H9 (cell line): Measurements from ENCODE around the gene GALNT7. TPM values are rescaled to one million over a fixed set of nuclear protein-coding genes. Genes with fewer than 3 reads are reported as not detected.

Source experiments
- DNase-seq: peaks from one replicate; pipeline ENCODE4 v3.0.0-alpha.2; 2017
- H2AFZ ChIP-seq: one replicate; pipeline ENCODE4 v1.6.1; 2013; ENCODE audit warnings: mild to moderate bottlenecking, low read length, control low read depth, moderate library complexity
- H2AK5ac ChIP-seq: 2 replicates; pipeline ENCODE4 v1.6.1; 2013; ENCODE audit warnings: low read length, control low read depth, mixed read lengths; ENCODE audit not compliant: insufficient read length
- H2BK120ac ChIP-seq: one replicate; pipeline ENCODE4 v1.6.1; 2013; ENCODE audit warnings: low read depth, mild to moderate bottlenecking, low read length, control low read depth, inconsistent platforms; ENCODE audit not compliant: poor library complexity, severe bottlenecking
- H2BK12ac ChIP-seq: 2 replicates; pipeline ENCODE4 v1.6.1; 2013; ENCODE audit warnings: low read length, control low read depth, mixed read lengths, low read depth; ENCODE audit not compliant: insufficient read length
- H2BK15ac ChIP-seq: 2 replicates; pipeline ENCODE4 v1.6.1; 2013; ENCODE audit warnings: low read depth, low read length, control low read depth
- H2BK20ac ChIP-seq: one replicate; pipeline ENCODE4 v1.6.1; 2013; ENCODE audit warnings: low read depth, mild to moderate bottlenecking, low read length, control low read depth, inconsistent platforms; ENCODE audit not compliant: poor library complexity, severe bottlenecking
- H2BK5ac ChIP-seq: 2 replicates; pipeline ENCODE4 v1.6.1; 2013; ENCODE audit warnings: low read length, control low read depth, mixed read lengths; ENCODE audit not compliant: insufficient read length
- H3K14ac ChIP-seq: 2 replicates; pipeline ENCODE4 v1.6.1; 2013; ENCODE audit warnings: low read length, control low read depth; ENCODE audit not compliant: insufficient read depth
- H3K18ac ChIP-seq: 2 replicates; pipeline ENCODE4 v1.6.1; 2013; ENCODE audit warnings: low read depth, mild to moderate bottlenecking, mixed read lengths, low read length, control low read depth; ENCODE audit not compliant: insufficient read length
- H3K23ac ChIP-seq: 2 replicates; pipeline ENCODE4 v1.6.1; 2013; ENCODE audit warnings: low read length, control low read depth, mixed read lengths, low read depth; ENCODE audit not compliant: insufficient read length
- H3K23me2 ChIP-seq: 2 replicates; pipeline ENCODE4 v1.6.1; 2013; ENCODE audit warnings: low read depth, mild to moderate bottlenecking, mixed read lengths, low read length, control low read depth; ENCODE audit not compliant: insufficient read length, poor library complexity, severe bottlenecking
- H3K27ac ChIP-seq: 2 replicates; pipeline ENCODE4 v1.5.1; 2013; ENCODE audit warnings: low read length, control low read depth, mixed read lengths, low read depth; ENCODE audit not compliant: insufficient read length
- H3K27me3 ChIP-seq: 2 replicates; pipeline ENCODE4 v1.6.1; 2013; ENCODE audit warnings: low read length, control low read depth, inconsistent platforms; ENCODE audit not compliant: insufficient read depth
- H3K4ac ChIP-seq: 2 replicates; pipeline ENCODE4 v1.6.1; 2013; ENCODE audit warnings: low read depth, mild to moderate bottlenecking, control low read depth, inconsistent platforms, low read length, moderate library complexity
- H3K4me1 ChIP-seq: 2 replicates; pipeline ENCODE4 v1.6.1; 2013; ENCODE audit warnings: low read length, control low read depth, inconsistent platforms; ENCODE audit not compliant: insufficient read depth
- H3K4me2 ChIP-seq: 2 replicates; pipeline ENCODE4 v1.6.1; 2013; ENCODE audit warnings: low read length, control low read depth, mixed read lengths; ENCODE audit not compliant: insufficient read length, insufficient read depth
- H3K56ac ChIP-seq: 2 replicates; pipeline ENCODE4 v1.6.1; 2013; ENCODE audit warnings: low read depth, mild to moderate bottlenecking, mixed read lengths, low read length, control low read depth; ENCODE audit not compliant: insufficient read length
- H3K79me1 ChIP-seq: 2 replicates; pipeline ENCODE4 v1.6.1; 2013; ENCODE audit warnings: low read depth, mild to moderate bottlenecking, moderate library complexity, low read length, control low read depth, inconsistent platforms; ENCODE audit not compliant: insufficient read depth, poor library complexity, severe bottlenecking
- H3K79me2 ChIP-seq: 2 replicates; pipeline ENCODE4 v1.6.1; 2013; ENCODE audit warnings: low read length, control low read depth, inconsistent platforms; ENCODE audit not compliant: insufficient read depth
- H3K9ac ChIP-seq: 2 replicates; pipeline ENCODE4 v1.6.1; 2013; ENCODE audit warnings: low read length, control low read depth, mixed read lengths; ENCODE audit not compliant: insufficient read length; ENCODE audit errors: extremely low read depth
- H3K9me3 ChIP-seq: one replicate; pipeline ENCODE4 v1.6.1; 2013; ENCODE audit warnings: low read depth, low read length, inconsistent platforms; ENCODE audit not compliant: control insufficient read depth
- H3T11ph ChIP-seq: one replicate; pipeline ENCODE4 v1.6.1; 2013; ENCODE audit warnings: mild to moderate bottlenecking, low read length, control low read depth, inconsistent platforms
- H4K20me1 ChIP-seq: one replicate; pipeline ENCODE4 v1.6.1; 2013; ENCODE audit not compliant: control insufficient read depth, insufficient read length, insufficient read depth
- H4K5ac ChIP-seq: 2 replicates; pipeline ENCODE4 v1.6.1; 2013; ENCODE audit warnings: low read depth, mild to moderate bottlenecking, mixed read lengths, low read length, control low read depth; ENCODE audit not compliant: insufficient read length
- H4K8ac ChIP-seq: replicated peaks from 2 replicates; pipeline ENCODE4 v1.6.1; 2013; ENCODE audit warnings: low read length, control low read depth, mixed read lengths, low read depth; ENCODE audit not compliant: insufficient read length
- H4K91ac ChIP-seq: 2 replicates; pipeline ENCODE4 v1.6.1; 2013; ENCODE audit warnings: low read depth, mild to moderate bottlenecking, moderate library complexity, mixed read lengths, low read length, control low read depth; ENCODE audit not compliant: insufficient read length
- H3K27ac Mint-ChIP-seq, 3 experiments: 2 replicates in 2 of 3; 3 replicates in 1 of 3; pipeline ENCODE4 v1.8.0; 2020 to 2021; ENCODE audit warnings: mixed read lengths in 3 of 3, mild to moderate bottlenecking in 1 of 3, moderate library complexity in 1 of 3
- H3K27me3 Mint-ChIP-seq: 2 replicates; pipeline ENCODE4 v1.8.0; 2021; ENCODE audit warnings: low read depth, mild to moderate bottlenecking, moderate library complexity, mixed read lengths
- H3K36me3 Mint-ChIP-seq, 3 experiments: 2 replicates in 2 of 3; 3 replicates in 1 of 3; pipeline ENCODE4 v1.8.0; 2020 to 2021; ENCODE audit warnings: low read depth in 3 of 3, mixed read lengths in 3 of 3; ENCODE audit not compliant: insufficient read depth in 1 of 3
- H3K4me1 Mint-ChIP-seq, 2 experiments: 2 replicates each; pipeline ENCODE4 v1.8.0; 2020; ENCODE audit warnings: mixed read lengths in 2 of 2
- H3K4me3 Mint-ChIP-seq, 2 experiments: 2 replicates in 1 of 2; 3 replicates in 1 of 2; pipeline ENCODE4 v1.8.0; 2020 to 2021; ENCODE audit warnings: mild to moderate bottlenecking in 2 of 2, mixed read lengths in 2 of 2, moderate library complexity in 1 of 2
- H3K9me3 Mint-ChIP-seq, 2 experiments: 2 replicates in 1 of 2; 3 replicates in 1 of 2; pipeline ENCODE4 v1.8.0; 2020; ENCODE audit warnings: mild to moderate bottlenecking in 2 of 2, mixed read lengths in 2 of 2, moderate library complexity in 1 of 2
- CTCF ChIP-seq: fragments of 200-600 bp; sonication (generic); conservative IDR thresholded peaks from 3 replicates; pipeline ENCODE4 v1.8.0; 2021; ENCODE audit warnings: antibody characterized with exemption, mild to moderate bottlenecking
- WGBS: extraction: QIAGEN DNeasy Blood & Tissue Kit; methylation state at CpG from one replicate; pipeline ENCODE4 v1.1.7; 2013; ENCODE audit warnings: missing lambda C conversion rate, low lambda C conversion rate, mixed read lengths; ENCODE audit not compliant: insufficient read length; ENCODE audit errors: extremely low coverage; 5-methylcytosine and 5-hydroxymethylcytosine counted together
- total RNA-seq: library from RNA; stranded (reverse); gene quantifications from 2 replicates; pipeline ENCODE4 v1.2.1, GENCODE V29; 2021

Gene GALNT7
- total RNA-seq, 1 experiment from 2014 or later = 57.3 TPM

- no peaks in the 10 kb centered on the region for H3K27me3 ChIP-seq
Measured at GRCh38 chr4:173274744-173275143, 106.1 kb downstream of the GALNT7 start.

More at GRCh38 chr4:173274744-173275143, 106.1 kb downstream of the GALNT7 start:
- H3K9ac ChIP-seq = no peak overlapping the region
- no peaks in the 10 kb centered on the region for H3K4me1 ChIP-seq
- no peak overlapping the region for H2BK120ac ChIP-seq
- no peaks in the 10 kb centered on the region for H3K27me3 Mint-ChIP-seq
- no peak overlapping the region for H3K56ac ChIP-seq
- no peak overlapping the region for H4K5ac ChIP-seq
- H3K14ac ChIP-seq = no peak overlapping the region
- H3K27ac Mint-ChIP-seq = no peak overlapping the region
- H3K9me3 ChIP-seq = peaks cover 6% of the 10 kb centered on the region
- peaks cover 0 to 17% (median 7%) of the 10 kb centered on the region in 3 experiments; a peak in 3 of 7 replicates for H3K36me3 Mint-ChIP-seq
- no peaks in the 10 kb centered on the region for H3K23me2 ChIP-seq
- TF ChIP-seq CTCF = no peak
- no peaks in the 10 kb centered on the region for H3K9me3 Mint-ChIP-seq
- H4K20me1 ChIP-seq = no peaks in the 10 kb centered on the region
- no peak overlapping the region for H2BK20ac ChIP-seq
- no peak for DNase-seq
- no peak overlapping the region for H2AFZ ChIP-seq
- H3K18ac ChIP-seq = no peak overlapping the region
- H3K79me1 ChIP-seq = no peaks in the 10 kb centered on the region
- H3K4me1 Mint-ChIP-seq = peaks cover 13 to 16% of the 10 kb centered on the region in 2 experiments
- no peak overlapping the region for H4K8ac ChIP-seq
- H2BK12ac ChIP-seq = no peak overlapping the region
- no CpG with 5 or more reads among the region's 4 CpGs for WGBS
- no peak overlapping the region for H2BK5ac ChIP-seq
- no peak overlapping the region for H4K91ac ChIP-seq
- no peak overlapping the region for H3K23ac ChIP-seq
- 0 out of 2 replicates have a peak, but pooled peaks cover 2% of the 10 kb centered on the region for H3K79me2 ChIP-seq
- no peak overlapping the region for H3K4me2 ChIP-seq
- no peak overlapping the region for H3K4ac ChIP-seq
- no peak overlapping the region for H3K27ac ChIP-seq
- no peak overlapping the region for H3T11ph ChIP-seq
- no peak overlapping the region for H3K4me3 Mint-ChIP-seq
- no peak overlapping the region for H2BK15ac ChIP-seq
- no peak overlapping the region for H2AK5ac ChIP-seq
